NCI-H2029 (cell line): ENCODE measurements around the gene AIFM3.

Source experiments
- DNase-seq: peaks from one replicate; lab custom pipeline; 2025; lab: John Stamatoyannopoulos, UW

AIFM3 gene

GRCh38 chr22:21028277-21029251 is 61.5 kb downstream of the AIFM3 start:
- DNase-seq, result no peak

DNA sequence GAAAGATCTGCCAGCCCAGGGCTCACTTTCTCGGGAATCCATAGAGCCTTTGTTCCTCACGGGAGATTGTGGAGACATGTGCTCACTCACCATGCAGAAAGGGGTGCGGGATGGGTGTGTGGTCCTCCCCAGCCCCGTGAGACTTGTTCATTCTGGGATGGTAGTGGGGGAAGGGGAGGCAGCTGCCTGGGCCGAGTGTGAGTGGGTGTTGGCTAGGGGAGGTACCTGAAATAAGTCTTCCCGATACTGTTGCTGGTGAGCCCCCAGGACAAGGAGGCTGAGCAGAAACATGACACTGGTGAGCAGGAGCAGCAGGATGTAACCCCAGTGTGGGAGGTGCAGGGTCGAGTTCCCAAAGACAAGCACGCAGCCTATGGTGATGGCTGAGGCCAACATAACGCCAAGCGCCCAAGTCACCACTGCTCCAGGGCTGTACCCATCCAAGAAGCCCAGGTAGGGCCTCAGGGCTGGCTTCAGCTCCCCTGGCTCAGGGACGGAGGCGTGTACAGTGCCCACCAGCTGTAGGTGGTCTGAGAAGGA is 62.5 kb downstream of the AIFM3 start:
- no peak for DNase-seq

GRCh38 chr22:21030032-21030431 is 63.0 kb downstream of the AIFM3 start:
- DNase-seq, result no peak
